Esophagus squamous epithelium (tissue), 4 donors: ENCODE results near the gene C1orf226.

Source experiments
- POLR2A ChIP-seq, 4 donors: fragments of 450-650 bp; IDR thresholded peaks; one replicate each; pipeline ENCODE4 v1.6.1; 2017; ENCODE audit warnings: antibody characterized with exemption in 4 of 4, mild to moderate bottlenecking in 4 of 4, moderate library complexity in 3 of 4
- TF ChIP-seq, protein P1 (sequence below), 6 experiments: fragments of 450-650 bp in 4 of 6; fragments of 200-600 bp in 2 of 6; sonication (generic) in 2 of 6; IDR thresholded peaks; one replicate each; pipeline ENCODE4 v1.5.1; 2016 to 2019; ENCODE audit warnings: antibody characterized with exemption in 6 of 6, mild to moderate bottlenecking in 4 of 6, moderate library complexity in 4 of 6

DNA sequence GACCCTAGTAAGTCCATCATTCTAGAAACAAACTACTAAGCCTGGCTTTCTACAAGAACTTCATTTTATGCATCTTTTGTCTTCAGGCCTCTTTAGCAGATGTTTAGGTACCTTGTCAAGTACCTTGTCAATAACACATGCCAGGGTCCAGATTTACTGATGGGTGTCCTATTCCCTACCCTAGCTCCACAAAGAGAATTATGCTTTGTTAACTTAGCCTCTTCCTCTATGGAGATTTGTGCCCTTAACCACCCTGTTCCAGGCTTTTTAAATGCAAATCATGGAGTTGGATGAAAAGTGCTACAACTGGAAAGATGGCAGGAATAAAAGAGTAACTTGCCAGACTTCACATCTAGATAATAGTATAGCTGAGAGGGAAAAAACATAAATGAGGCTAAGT lies 47.5 kb upstream of the C1orf226 start:
- TF ChIP-seq, protein P1, sequence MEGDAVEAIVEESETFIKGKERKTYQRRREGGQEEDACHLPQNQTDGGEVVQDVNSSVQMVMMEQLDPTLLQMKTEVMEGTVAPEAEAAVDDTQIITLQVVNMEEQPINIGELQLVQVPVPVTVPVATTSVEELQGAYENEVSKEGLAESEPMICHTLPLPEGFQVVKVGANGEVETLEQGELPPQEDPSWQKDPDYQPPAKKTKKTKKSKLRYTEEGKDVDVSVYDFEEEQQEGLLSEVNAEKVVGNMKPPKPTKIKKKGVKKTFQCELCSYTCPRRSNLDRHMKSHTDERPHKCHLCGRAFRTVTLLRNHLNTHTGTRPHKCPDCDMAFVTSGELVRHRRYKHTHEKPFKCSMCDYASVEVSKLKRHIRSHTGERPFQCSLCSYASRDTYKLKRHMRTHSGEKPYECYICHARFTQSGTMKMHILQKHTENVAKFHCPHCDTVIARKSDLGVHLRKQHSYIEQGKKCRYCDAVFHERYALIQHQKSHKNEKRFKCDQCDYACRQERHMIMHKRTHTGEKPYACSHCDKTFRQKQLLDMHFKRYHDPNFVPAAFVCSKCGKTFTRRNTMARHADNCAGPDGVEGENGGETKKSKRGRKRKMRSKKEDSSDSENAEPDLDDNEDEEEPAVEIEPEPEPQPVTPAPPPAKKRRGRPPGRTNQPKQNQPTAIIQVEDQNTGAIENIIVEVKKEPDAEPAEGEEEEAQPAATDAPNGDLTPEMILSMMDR (IDR thresholded peaks at IDR 0.05), result no peak
- no peak for TF ChIP-seq POLR2A (IDR thresholded peaks at IDR 0.05)
